HG02981 (cell line): ENCODE data around the gene PLA2G15.
"Not testable (repeated sequence)": the region's sequence is repeated elsewhere in the genome, so short reads cannot be mapped to it uniquely, and the experiment has no call there.

ENCODE experiments used
- ATAC-seq: cut with Tn5 transposase; IDR thresholded peaks from one replicate; pipeline ENCODE4 v1.9.1; 2021; ENCODE audit warnings: mild to moderate bottlenecking, moderate library complexity; ENCODE audit not compliant: unreplicated experiment

Gene PLA2G15

GRCh38 chr16:68274441-68274840 is 29.3 kb downstream of the PLA2G15 start:
- ATAC-seq, result no peak

- no peak for ATAC-seq
Measured at GRCh38 chr16:68275611-68276191, 30.5 kb downstream of the PLA2G15 start.

GRCh38 chr16:68276223-68276622 is 31.1 kb downstream of the PLA2G15 start:
- ATAC-seq, result no peak

- no peak for ATAC-seq
Measured at GRCh38 chr16:68279726-68280558, 34.8 kb downstream of the PLA2G15 start.

GRCh38 chr16:68281368-68282063 is 36.3 kb downstream of the PLA2G15 start:
- no peak for ATAC-seq

GRCh38 chr16:68282064-68282452 is 36.9 kb downstream of the PLA2G15 start:
- ATAC-seq, result no peak

- ATAC-seq, result no peak
Measured at GRCh38 chr16:68283346-68283745, 38.2 kb downstream of the PLA2G15 start.

GRCh38 chr16:68283801-68284598 is 38.8 kb downstream of the PLA2G15 start:
- ATAC-seq, result peak; percentile 43

- peak; percentile 49 for ATAC-seq
Measured at GRCh38 chr16:68284847-68285246, 39.7 kb downstream of the PLA2G15 start.

GRCh38 chr16:68285683-68286082 is 40.5 kb downstream of the PLA2G15 start:
- no peak for ATAC-seq

GRCh38 chr16:68286153-68287074 is 41.2 kb downstream of the PLA2G15 start:
- ATAC-seq, result no peak

GRCh38 chr16:68287276-68288251 is 42.4 kb downstream of the PLA2G15 start:
- ATAC-seq, result no peak

- ATAC-seq, result no peak
Measured at GRCh38 chr16:68288252-68288650, 43.1 kb downstream of the PLA2G15 start.

- ATAC-seq, result not testable (repeated sequence)
Measured at GRCh38 chr16:68288796-68289195, 43.6 kb downstream of the PLA2G15 start.

- no peak for ATAC-seq
Measured at GRCh38 chr16:68289202-68289601, 44.0 kb downstream of the PLA2G15 start.

GRCh38 chr16:68289621-68290329 is 44.6 kb downstream of the PLA2G15 start:
- peak; percentile 85 for ATAC-seq

- no peak for ATAC-seq
Measured at GRCh38 chr16:68290450-68290849, 45.3 kb downstream of the PLA2G15 start.

- no peak for ATAC-seq
Measured at GRCh38 chr16:68291227-68291626, 46.1 kb downstream of the PLA2G15 start.
